HL-60 (cell line): ENCODE results near the gene MAD1L1.

ENCODE experiments used
- CTCF ChIP-seq: IDR thresholded peaks from one replicate; pipeline ENCODE4 v1.5.1; 2011; ENCODE audit warnings: low read length, control low read depth, inconsistent platforms; ENCODE audit not compliant: insufficient read depth
- GABPA ChIP-seq: IDR thresholded peaks from 2 replicates; pipeline ENCODE4 v1.6.1; 2012; ENCODE audit warnings: low read depth
- POLR2AphosphoS5 ChIP-seq: IDR thresholded peaks from 2 replicates; pipeline ENCODE4 v1.6.1; 2012; ENCODE audit warnings: low read depth
- REST ChIP-seq: IDR thresholded peaks from 2 replicates; pipeline ENCODE4 v1.6.1; 2012; ENCODE audit warnings: low read depth; ENCODE audit not compliant: insufficient replicate concordance
- SPI1 ChIP-seq: IDR thresholded peaks from 2 replicates; pipeline ENCODE4 v1.6.1; 2012; ENCODE audit warnings: low read depth, mild to moderate bottlenecking, borderline replicate concordance

- TF ChIP-seq GABPA: no peak
- no peak for TF ChIP-seq CTCF
- no peak for TF ChIP-seq POLR2AphosphoS5
- TF ChIP-seq REST: no peak
- no peak for TF ChIP-seq SPI1
Measured at GRCh38 chr7:2224934-2225333, 7.8 kb downstream of the MAD1L1 start.
